K562 (cell line): ENCODE data around the gene BIVM. TPM values are rescaled to one million over a fixed set of nuclear protein-coding genes. Genes with fewer than 3 reads are reported as not detected.

Experiments
- ATAC-seq: fragments of 200-7000 bp; cut with Tn5 transposase; 3 replicates; pipeline ENCODE4 v1.9.1; 2020; ENCODE audit warnings: moderate library complexity
- BruUV-seq: library from RNA; stranded (reverse); fragments of 400-500 nt; replicated peaks from 2 replicates; lab custom pipeline; 2021; lab: Mats Ljungman, UMichigan
- CTCF ChIA-PET: fragments of 300-600 bp; formaldehyde crosslinking; extraction: SDS; loops from one replicate; lab custom pipeline; 2021; ENCODE audit warnings: low intra/inter-chr PET ratio; lab: Yijun Ruan, JAX
- POLR2A ChIA-PET: fragments of 300-600, 350-650 bp; sonication (Branson Sonifier 250); formaldehyde crosslinking; extraction: SDS; loops from one replicate; lab custom pipeline; 2021; ENCODE audit warnings: antibody characterized with exemption, inconsistent platforms; lab: Yijun Ruan, JAX
- DNase-seq, 4 experiments: peaks; one replicate each; pipeline versions ENCODE4 v3.0.0 to v3.0.0-alpha.2; 2011 to 2018; ENCODE audit warnings: low spot score in 3 of 4, mixed read lengths in 3 of 4; ENCODE audit errors: extremely low read depth in 1 of 4
- FAIRE-seq: peaks from 2 replicates; lab custom pipeline; 2011; peaks lifted over from hg19 to GRCh38; lab: Jason Lieb, UNC
- H2AFZ ChIP-seq: 2 replicates; pipeline ENCODE4 v1.6.0; 2011; ENCODE audit warnings: low read depth, low read length, control low read depth, inconsistent platforms
- H3K27ac ChIP-seq: fragments of 200-600 bp; 3 replicates; pipeline ENCODE4 v1.8.0; 2011; ENCODE audit warnings: low read depth, mild to moderate bottlenecking, control low read depth, inconsistent platforms, low read length, moderate library complexity, mixed read lengths; ENCODE audit errors: extremely low read depth
- H3K27me3 ChIP-seq, 2 experiments: fragments of 300-600 bp in 1 of 2; 2 replicates in 1 of 2; 3 replicates in 1 of 2; pipeline versions ENCODE4 v1.6.0 to v1.8.0; 2011; ENCODE audit warnings: inconsistent platforms in 2 of 2, low read length in 2 of 2, mild to moderate bottlenecking in 1 of 2, mixed read lengths in 1 of 2, moderate library complexity in 1 of 2; ENCODE audit not compliant: control insufficient read depth in 2 of 2, insufficient read depth in 2 of 2
- H3K36me3 ChIP-seq: fragments of 300-600 bp; 3 replicates; pipeline ENCODE4 v1.8.0; 2011; ENCODE audit warnings: mild to moderate bottlenecking, low read length, inconsistent platforms; ENCODE audit not compliant: control insufficient read depth, insufficient read depth
- H3K4me1 ChIP-seq, 2 experiments: fragments of 200-600 bp in 1 of 2; replicated peaks in 1 of 2; 2 replicates in 1 of 2; 3 replicates in 1 of 2; pipeline versions ENCODE4 v1.5.1 to v1.8.0; 2011; ENCODE audit warnings: inconsistent platforms in 2 of 2, low read length in 2 of 2, mild to moderate bottlenecking in 1 of 2, mixed read lengths in 1 of 2, moderate library complexity in 1 of 2; ENCODE audit not compliant: control insufficient read depth in 2 of 2, insufficient read depth in 2 of 2
- H3K4me2 ChIP-seq: 2 replicates; pipeline ENCODE4 v1.6.1; 2011; ENCODE audit warnings: low read length, control low read depth, inconsistent platforms, mixed read lengths; ENCODE audit not compliant: insufficient read depth
- H3K4me3 ChIP-seq: fragments of 200-600 bp; sonication (generic), shearing (Covaris generic); 2 replicates; pipeline ENCODE4 v1.5.1; 2016; ENCODE audit warnings: control low read depth, inconsistent platforms
- H3K79me2 ChIP-seq: fragments of 200-600 bp; 3 replicates; pipeline ENCODE4 v1.8.0; 2011; ENCODE audit warnings: low read length, inconsistent platforms; ENCODE audit not compliant: control insufficient read depth, insufficient read depth
- H3K9ac ChIP-seq, 2 experiments: 2 replicates each; pipeline versions ENCODE4 v1.6.0 to v1.6.1; 2011; ENCODE audit warnings: low read depth in 2 of 2, low read length in 2 of 2, control low read depth in 1 of 2, inconsistent platforms in 1 of 2, mild to moderate bottlenecking in 1 of 2, mixed read lengths in 1 of 2; ENCODE audit not compliant: insufficient read depth in 1 of 2
- H3K9me1 ChIP-seq: one replicate; pipeline ENCODE4 v1.6.0; 2011; ENCODE audit warnings: inconsistent platforms, mild to moderate bottlenecking, low read length, moderate library complexity; ENCODE audit not compliant: control insufficient read depth, insufficient read depth
- H3K9me3 ChIP-seq: replicated peaks from 2 replicates; pipeline ENCODE4 v1.5.1; 2011; ENCODE audit warnings: low read depth, low read length, inconsistent platforms; ENCODE audit not compliant: control insufficient read depth, insufficient read depth
- H4K20me1 ChIP-seq: replicated peaks from 2 replicates; pipeline ENCODE4 v1.6.1; 2011; ENCODE audit warnings: low read length, inconsistent platforms, mixed read lengths; ENCODE audit not compliant: control insufficient read depth, insufficient read depth
- C11orf30 ChIP-seq: fragments of 450-650 bp; IDR thresholded peaks from 2 replicates; pipeline ENCODE4 v1.6.1; 2016; ENCODE audit warnings: low read depth, mild to moderate bottlenecking
- CEBPB ChIP-seq: fragments of 450-650 bp; IDR thresholded peaks from 2 replicates; pipeline ENCODE4 v1.6.1; 2016; ENCODE audit warnings: missing genetic modification characterization, missing compliant biosample characterization
- CTBP1 ChIP-seq: fragments of 450-650 bp; IDR thresholded peaks from 2 replicates; pipeline ENCODE4 v1.6.1; 2016; ENCODE audit warnings: borderline replicate concordance
- DIDO1 ChIP-seq: fragments of 450-650 bp; IDR thresholded peaks from 2 replicates; pipeline ENCODE4 v1.6.1; 2016; ENCODE audit warnings: low read depth, missing biosample characterization, missing genetic modification characterization
- TBP ChIP-seq: optimal IDR thresholded peaks from 2 replicates; pipeline ENCODE3; 2011; ENCODE audit warnings: low read depth, low read length, improper control_type of control experiment
- TRIM28 ChIP-seq: fragments of 450-650 bp; IDR thresholded peaks from 2 replicates; pipeline ENCODE4 v1.6.1; 2017
- ZKSCAN1 ChIP-seq: fragments of 150-350 bp; IDR thresholded peaks from 2 replicates; pipeline ENCODE4 v1.6.1; 2016; ENCODE audit warnings: low read depth, low read length
- ZNF134 ChIP-seq: fragments of 250-450 bp; sonication (Bioruptor Pico); conservative IDR thresholded peaks from 2 replicates; pipeline ENCODE4 v1.4.0; 2020
- ZNF76 ChIP-seq: fragments of 250-450 bp; sonication (Bioruptor Pico); IDR thresholded peaks from 2 replicates; pipeline ENCODE4 v1.4.0; 2020; ENCODE audit warnings: mild to moderate bottlenecking, moderate library complexity, borderline replicate concordance
- WGBS: fragments of 100-300 bp; shearing (Covaris generic); methylation state at CpG from one replicate; pipeline ENCODE4 v1.1.6; 2016; ENCODE audit warnings: low coverage, mixed read lengths; ENCODE audit not compliant: insufficient coverage; ENCODE audit errors: missing lambda C conversion rate; 5-methylcytosine and 5-hydroxymethylcytosine counted together
- in situ Hi-C: fragments of 300-500 bp; cut with MboI; formaldehyde crosslinking; loops from 4 replicates; pipeline ENCODE4 v1.15.0; 2018; ENCODE audit warnings: inconsistent platforms, mixed read lengths
- intact Hi-C: fragments of 100-400 bp; cut with micrococcal nuclease; formaldehyde crosslinking; loops from 2 replicates; pipeline ENCODE4 v1.14.2; 2022
- polyA plus RNA-seq, 8 experiments: library from polyadenylated mRNA; depleted of rRNA in 4 of 8; stranded (reverse) in 5 of 8; unstranded in 3 of 8; fragments of >200 nt; fragmentation: Nextera tagmentation in 2 of 8; fragmentation: Illumina TruSeq in 1 of 8; extraction: Ambion mirVana in 2 of 8; extraction: Trizol in 1 of 8; gene quantifications; 2 replicates each; pipeline versions ENCODE4 v1.2.1 to v1.2.3, GENCODE V29; 2011 to 2014; ENCODE audit warnings: inconsistent platforms in 1 of 8, missing spikeins in 1 of 8
- total RNA-seq, 7 experiments: library from RNA; depleted of rRNA in 6 of 7; stranded (reverse); fragments of >200 nt in 6 of 7; fragmentation: Illumina TruSeq in 2 of 7; extraction: Trizol in 2 of 7; gene quantifications; 2 replicates each; pipeline versions ENCODE4 v1.2.1 to v1.2.3, GENCODE V29; 2011 to 2021; ENCODE audit warnings: low replicate concordance in 1 of 7
- TF ChIP-seq, protein P1 (sequence below): sonication (generic); formaldehyde crosslinking; IDR thresholded peaks from 2 replicates; pipeline ENCODE4 v1.8.0; 2022; ENCODE audit warnings: mild to moderate bottlenecking, missing genetic modification reagents
- TF ChIP-seq, protein P2 (sequence below): IDR thresholded peaks from 2 replicates; pipeline ENCODE4 v1.6.1; 2014; ENCODE audit warnings: antibody characterized with exemption

BIVM gene
- total and polyA plus RNA-seq, 9 of the 15 experiments (the other 6 are each of a cell fraction or from before 2014, with no cell fraction given), result 3.6 to 23.1 (median 16.8) TPM

DNA sequence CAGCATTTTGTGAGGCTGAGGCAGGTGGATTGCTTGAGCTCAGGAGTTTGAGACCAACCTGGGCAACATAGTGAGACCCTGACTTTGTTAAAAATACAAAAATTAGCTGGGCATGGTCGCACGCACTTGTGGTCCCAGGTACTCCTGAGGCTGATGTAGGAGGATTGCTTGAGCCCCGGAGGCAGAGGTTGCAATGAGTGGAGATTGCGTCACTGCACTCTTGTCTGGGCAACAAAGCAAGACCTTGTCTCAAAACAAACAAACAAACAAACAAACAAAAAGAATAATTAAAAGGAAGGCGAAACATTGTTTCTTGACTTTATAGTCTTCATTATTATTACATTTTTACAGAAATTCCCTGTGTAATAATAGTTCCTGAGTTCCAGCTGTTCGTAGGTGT is 15.9 kb downstream of the BIVM start:
- no peak overlapping the region for H3K27ac ChIP-seq
- H3K4me2 ChIP-seq, result no peak overlapping the region
- 95% methylated on average over 4 of the region's 6 CpGs for WGBS
- no peaks in the 10 kb centered on the region for H3K4me1 ChIP-seq
- H3K9me3 ChIP-seq, result 0 out of 2 replicates have a peak, but pooled peaks cover 1% of the 10 kb centered on the region
- BruUV-seq, result no TSS peak
- CTCF ChIA-PET, result no interaction called here
- H3K4me3 ChIP-seq, result no peak overlapping the region
- in situ Hi-C loops, result no loop called here
- DNase-seq (no peak), FAIRE-seq (no peak)
- H4K20me1 ChIP-seq, result no peaks in the 10 kb centered on the region
- H3K9me1 ChIP-seq, result peaks cover 3% of the 10 kb centered on the region
- H3K36me3 ChIP-seq, result peaks cover 39% of the 10 kb centered on the region; the same call in 2 of the 3 replicates
- H2AFZ ChIP-seq, result no peak overlapping the region
- POLR2A ChIA-PET, result interaction anchor here (0.9 kb wide), 1 partner anchor 13 kb away, joined by 5 read pairs; no protein-coding TSS in a partner anchor
- TF ChIP-seq TRIM28 (no peak), CEBPB (tag) (peak; percentile 32; the same call in 1 of the 2 replicates)
- TF ChIP-seq, protein P1, sequence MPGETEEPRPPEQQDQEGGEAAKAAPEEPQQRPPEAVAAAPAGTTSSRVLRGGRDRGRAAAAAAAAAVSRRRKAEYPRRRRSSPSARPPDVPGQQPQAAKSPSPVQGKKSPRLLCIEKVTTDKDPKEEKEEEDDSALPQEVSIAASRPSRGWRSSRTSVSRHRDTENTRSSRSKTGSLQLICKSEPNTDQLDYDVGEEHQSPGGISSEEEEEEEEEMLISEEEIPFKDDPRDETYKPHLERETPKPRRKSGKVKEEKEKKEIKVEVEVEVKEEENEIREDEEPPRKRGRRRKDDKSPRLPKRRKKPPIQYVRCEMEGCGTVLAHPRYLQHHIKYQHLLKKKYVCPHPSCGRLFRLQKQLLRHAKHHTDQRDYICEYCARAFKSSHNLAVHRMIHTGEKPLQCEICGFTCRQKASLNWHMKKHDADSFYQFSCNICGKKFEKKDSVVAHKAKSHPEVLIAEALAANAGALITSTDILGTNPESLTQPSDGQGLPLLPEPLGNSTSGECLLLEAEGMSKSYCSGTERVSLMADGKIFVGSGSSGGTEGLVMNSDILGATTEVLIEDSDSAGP (CRISPR knock-in tag), result no peak
- TF ChIP-seq, all 486 proteins: peak for 1
- Histone ChIP-seq H3K27me3 (no peaks in the 10 kb centered on the region), H3K79me2 (peaks cover 35% of the 10 kb centered on the region), H3K9ac (no peak overlapping the region)
- intact Hi-C loops, result no loop called here
- no peak for ATAC-seq

DNA sequence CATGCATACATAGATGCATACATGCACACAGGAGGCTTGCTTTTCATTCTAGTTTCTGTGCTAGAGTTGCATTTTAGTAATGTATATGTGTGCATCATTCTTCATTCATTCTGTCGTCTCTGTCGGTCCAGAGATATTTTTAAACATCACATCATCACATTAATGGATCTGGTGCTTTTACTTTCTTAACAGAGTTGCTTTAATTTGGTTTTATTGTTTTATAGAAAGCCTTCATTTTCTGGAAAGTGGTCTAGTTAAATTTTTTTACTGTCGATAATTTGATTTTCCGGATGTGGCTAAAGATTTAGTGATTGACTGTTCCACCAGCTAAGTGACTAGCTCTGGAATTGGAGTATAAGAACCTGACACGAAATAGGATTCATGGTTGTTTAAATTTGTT is 16.9 kb downstream of the BIVM start:
- H3K9me1 ChIP-seq, result peaks cover 3% of the 10 kb centered on the region
- no peaks in the 10 kb centered on the region for H3K27me3 ChIP-seq

More for the DNA sequence above, 16.9 kb downstream of the BIVM start:
- intact Hi-C loops (no loop called here), in situ Hi-C loops (no loop called here)
- no peak overlapping the region for H3K9ac ChIP-seq
- peaks cover 41% of the 10 kb centered on the region; the same call in 2 of the 3 replicates for H3K36me3 ChIP-seq
- 0 out of 2 replicates have a peak, but pooled peaks cover under 1% of the 10 kb centered on the region for H3K9me3 ChIP-seq
- no peak for ATAC-seq
- DNase-seq, result no peak
- H3K27ac ChIP-seq, result no peak overlapping the region
- H2AFZ ChIP-seq, result no peak overlapping the region
- TF ChIP-seq TBP, result no peak
- TF ChIP-seq CTBP1, result no peak
- TF ChIP-seq ZNF76, result no peak
- TF ChIP-seq ZKSCAN1, result no peak
- TF ChIP-seq DIDO1, result no peak
- TF ChIP-seq C11orf30, result no peak
- TF ChIP-seq ZNF134 (CRISPR knock-in tag), result no peak
- TF ChIP-seq, protein P2, sequence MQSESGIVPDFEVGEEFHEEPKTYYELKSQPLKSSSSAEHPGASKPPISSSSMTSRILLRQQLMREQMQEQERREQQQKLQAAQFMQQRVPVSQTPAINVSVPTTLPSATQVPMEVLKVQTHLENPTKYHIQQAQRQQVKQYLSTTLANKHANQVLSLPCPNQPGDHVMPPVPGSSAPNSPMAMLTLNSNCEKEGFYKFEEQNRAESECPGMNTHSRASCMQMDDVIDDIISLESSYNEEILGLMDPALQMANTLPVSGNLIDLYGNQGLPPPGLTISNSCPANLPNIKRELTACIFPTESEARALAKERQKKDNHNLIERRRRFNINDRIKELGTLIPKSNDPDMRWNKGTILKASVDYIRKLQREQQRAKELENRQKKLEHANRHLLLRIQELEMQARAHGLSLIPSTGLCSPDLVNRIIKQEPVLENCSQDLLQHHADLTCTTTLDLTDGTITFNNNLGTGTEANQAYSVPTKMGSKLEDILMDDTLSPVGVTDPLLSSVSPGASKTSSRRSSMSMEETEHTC, result no peak
- no peak overlapping the region for H3K4me3 ChIP-seq
- POLR2A ChIA-PET, result no interaction called here
- no peak for FAIRE-seq
- CTCF ChIA-PET, result no interaction called here
- WGBS, result 89% methylated on average over 5 of the region's 5 CpGs
- no peaks in the 10 kb centered on the region for H4K20me1 ChIP-seq
- H3K79me2 ChIP-seq, result peaks cover 32% of the 10 kb centered on the region
- H3K4me1 ChIP-seq, result no peaks in the 10 kb centered on the region
- no TSS peak for BruUV-seq
- no peak overlapping the region for H3K4me2 ChIP-seq
